GM12878 (cell line): ENCODE data around the gene MGP. TPM values are rescaled to one million over a fixed set of nuclear protein-coding genes. Genes with fewer than 3 reads are reported as not detected.

Experiments used
- ATAC-seq: fragments of 200-7000 bp; cut with Tn5 transposase; 3 replicates; pipeline ENCODE4 v1.9.1; 2020; ENCODE audit warnings: mild to moderate bottlenecking, moderate library complexity
- BruUV-seq: library from RNA; stranded (reverse); fragments of 400-500 nt; replicated peaks from 2 replicates; lab custom pipeline; 2021; lab: Mats Ljungman, UMichigan
- CTCF ChIA-PET: fragments of 300-600 bp; sonication (Branson Sonifier 250); formaldehyde crosslinking; extraction: SDS; loops from one replicate; lab custom pipeline; 2021; ENCODE audit warnings: inconsistent platforms; lab: Yijun Ruan, JAX
- POLR2A ChIA-PET: fragments of 350-600 bp; formaldehyde crosslinking; extraction: SDS; loops from one replicate; lab custom pipeline; 2021; ENCODE audit warnings: inconsistent platforms; lab: Charles Lee
- RAD21 ChIA-PET: fragments of 300-600 bp; sonication (Branson Sonifier 250); formaldehyde crosslinking; loops from one replicate; lab custom pipeline; 2023; ENCODE audit warnings: antibody characterized with exemption; ENCODE audit not compliant: unreplicated experiment; lab: Charles Lee
- SMC1A ChIA-PET: fragments of 300-600 bp; sonication (Branson Sonifier 250); formaldehyde crosslinking; loops from one replicate; lab custom pipeline; 2023; ENCODE audit not compliant: unreplicated experiment, uncharacterized antibody; lab: Charles Lee
- DNase-seq: peaks from one replicate; pipeline ENCODE4 v3.0.0-alpha.2; 2011; ENCODE audit warnings: low read depth, low spot score
- FAIRE-seq: peaks from 3 replicates; lab custom pipeline; 2011; peaks lifted over from hg19 to GRCh38; lab: Jason Lieb, UNC
- H2AFZ ChIP-seq: 2 replicates; pipeline ENCODE4 v1.6.0; 2011; ENCODE audit warnings: low read depth, low read length, control low read depth; ENCODE audit not compliant: control insufficient read depth
- H3K27ac ChIP-seq: 2 replicates; pipeline ENCODE4 v1.5.1; 2011; ENCODE audit warnings: control low read depth; ENCODE audit not compliant: control insufficient read depth, insufficient read depth
- H3K27me3 ChIP-seq, 2 experiments: replicated peaks in 1 of 2; 2 replicates each; pipeline versions ENCODE4 v1.6.0 to v1.6.1; 2011; ENCODE audit warnings: low read length in 1 of 2; ENCODE audit not compliant: control insufficient read depth in 2 of 2, insufficient read depth in 2 of 2
- H3K36me3 ChIP-seq, 2 experiments: 2 replicates each; pipeline ENCODE4 v1.5.1; 2011; ENCODE audit warnings: low read length in 1 of 2; ENCODE audit not compliant: control insufficient read depth in 2 of 2, insufficient read depth in 2 of 2
- H3K4me1 ChIP-seq: 2 replicates; pipeline ENCODE4 v1.6.1; 2011; ENCODE audit warnings: mild to moderate bottlenecking, low read length, moderate library complexity, mixed read lengths; ENCODE audit not compliant: control insufficient read depth, insufficient read depth
- H3K4me2 ChIP-seq: 2 replicates; pipeline ENCODE4 v1.6.0; 2011; ENCODE audit warnings: control low read depth; ENCODE audit not compliant: control insufficient read depth, insufficient read depth
- H3K4me3 ChIP-seq: fragments of 200-600 bp; sonication (generic); 2 replicates; pipeline ENCODE4 v1.5.1; 2016
- H3K79me2 ChIP-seq: 2 replicates; pipeline ENCODE4 v1.6.0; 2011; ENCODE audit warnings: low read length; ENCODE audit not compliant: control insufficient read depth, insufficient read depth
- H3K9ac ChIP-seq: 2 replicates; pipeline ENCODE4 v1.8.0; 2011; ENCODE audit warnings: low read length, control low read depth, mixed read lengths; ENCODE audit not compliant: control insufficient read depth, insufficient read depth
- H3K9me3 ChIP-seq: replicated peaks from 3 replicates; pipeline ENCODE4 v1.5.1; 2011; ENCODE audit warnings: mild to moderate bottlenecking, low read length; ENCODE audit not compliant: control insufficient read depth, insufficient read depth
- H4K20me1 ChIP-seq: 2 replicates; pipeline ENCODE4 v1.6.0; 2011; ENCODE audit not compliant: control insufficient read depth, insufficient read depth
- BMI1 ChIP-seq: fragments of 450-650 bp; IDR thresholded peaks from 2 replicates; pipeline ENCODE4 v1.6.1; 2016; ENCODE audit warnings: mild to moderate bottlenecking, moderate library complexity, borderline replicate concordance
- DPF2 ChIP-seq: fragments of 450-650 bp; IDR thresholded peaks from 2 replicates; pipeline ENCODE4 v1.6.1; 2017; ENCODE audit warnings: mild to moderate bottlenecking
- E4F1 ChIP-seq: fragments of 450-650 bp; IDR thresholded peaks from 2 replicates; pipeline ENCODE4 v1.6.1; 2018; ENCODE audit warnings: borderline replicate concordance, mild to moderate bottlenecking; ENCODE audit not compliant: partially characterized antibody
- EGR1 ChIP-seq, 2 experiments: IDR thresholded peaks; 1 replicate in 1 of 2; 2 replicates in 1 of 2; pipeline ENCODE4 v1.6.1; 2011 to 2012; ENCODE audit warnings: low read depth in 2 of 2, low read length in 2 of 2, borderline replicate concordance in 1 of 2, mild to moderate bottlenecking in 1 of 2, moderate library complexity in 1 of 2
- ETV6 ChIP-seq, 2 experiments: fragments of 450-650 bp in 1 of 2; IDR thresholded peaks in 1 of 2; conservative IDR thresholded peaks in 1 of 2; 2 replicates each; pipeline ENCODE4 v1.6.1; 2014; ENCODE audit warnings: antibody characterized with exemption in 1 of 2, borderline replicate concordance in 1 of 2, low read depth in 1 of 2, mild to moderate bottlenecking in 1 of 2, moderate library complexity in 1 of 2
- HDAC6 ChIP-seq: fragments of 200-600 bp; sonication (generic); IDR thresholded peaks from one replicate; pipeline ENCODE4 v1.8.0; 2017; ENCODE audit warnings: antibody characterized with exemption; ENCODE audit not compliant: unreplicated experiment
- KLF5 ChIP-seq: fragments of 450-650 bp; IDR thresholded peaks from 2 replicates; pipeline ENCODE4 v1.6.1; 2014; ENCODE audit warnings: mild to moderate bottlenecking; ENCODE audit not compliant: partially characterized antibody
- NFYA ChIP-seq: IDR thresholded peaks from 2 replicates; pipeline ENCODE4 v1.6.1; 2011; ENCODE audit warnings: low read depth, mild to moderate bottlenecking, low read length, improper control_type of control experiment, borderline replicate concordance
- NRF1 ChIP-seq: conservative IDR thresholded peaks from 2 replicates; pipeline ENCODE4 v1.6.1; 2011; ENCODE audit warnings: mild to moderate bottlenecking, low read depth, low read length, improper control_type of control experiment
- PAX5 ChIP-seq: IDR thresholded peaks from 2 replicates; pipeline ENCODE4 v1.6.1; 2011; ENCODE audit warnings: low read depth, low read length, borderline replicate concordance
- SIN3A ChIP-seq: IDR thresholded peaks from 2 replicates; pipeline ENCODE4 v1.6.1; 2012; ENCODE audit warnings: low read depth, low read length, improper control_type of control experiment
- SMARCA5 ChIP-seq: fragments of 450-650 bp; IDR thresholded peaks from 2 replicates; pipeline ENCODE4 v1.6.1; 2017; ENCODE audit warnings: mild to moderate bottlenecking
- STAT1 ChIP-seq: fragments of 450-650 bp; conservative IDR thresholded peaks from 2 replicates; pipeline ENCODE4 v1.6.1; 2014; ENCODE audit warnings: antibody characterized with exemption, mild to moderate bottlenecking
- SUPT20H ChIP-seq: IDR thresholded peaks from 2 replicates; pipeline ENCODE4 v1.6.1; 2011; ENCODE audit warnings: low read depth, mild to moderate bottlenecking, low read length, moderate library complexity, borderline replicate concordance; ENCODE audit not compliant: control insufficient read depth
- TCF3 ChIP-seq: IDR thresholded peaks from 2 replicates; pipeline ENCODE4 v1.6.1; 2012; ENCODE audit warnings: low read depth, mild to moderate bottlenecking, low read length, borderline replicate concordance; ENCODE audit not compliant: insufficient read depth
- ZNF274 ChIP-seq: IDR thresholded peaks from one replicate; pipeline ENCODE4 v1.8.0; 2011; ENCODE audit not compliant: insufficient read length, insufficient read depth
- ZNF384 ChIP-seq: IDR thresholded peaks from 2 replicates; pipeline ENCODE4 v1.6.1; 2012; ENCODE audit warnings: low read depth, mild to moderate bottlenecking, low read length, improper control_type of control experiment, borderline replicate concordance
- WGBS: methylation state at CpG from one replicate; pipeline ENCODE4 v1.1.6; 2016; ENCODE audit warnings: low lambda C conversion rate; ENCODE audit not compliant: insufficient replicate concordance, insufficient coverage; ENCODE audit errors: missing lambda C conversion rate; 5-methylcytosine and 5-hydroxymethylcytosine counted together
- in situ Hi-C: fragments of 300-500 bp; cut with MboI; formaldehyde crosslinking; loops from 9 replicates; pipeline ENCODE4 v1.14.3; 2018; ENCODE audit warnings: mixed read lengths
- intact Hi-C: fragments of 100-400 bp; cut with micrococcal nuclease; formaldehyde crosslinking; loops from one replicate; pipeline ENCODE4 v1.14.2; 2022; ENCODE audit not compliant: unreplicated experiment
- polyA plus RNA-seq, 11 experiments: library from polyadenylated mRNA; depleted of rRNA in 4 of 11; unstranded in 6 of 11; stranded (reverse) in 5 of 11; fragments of >200 nt; fragmentation: Nextera tagmentation in 4 of 11; fragmentation: Illumina TruSeq in 1 of 11; extraction: Ambion mirVana in 4 of 11; extraction: Trizol in 1 of 11; gene quantifications; 1 replicate in 1 of 11; 2 replicates in 10 of 11; pipeline versions ENCODE4 v1.2.1 to v1.2.3, GENCODE V29; 2011 to 2016; ENCODE audit warnings: inconsistent platforms in 2 of 11, missing spikeins in 2 of 11, low read depth in 1 of 11
- total RNA-seq, 4 experiments: library from RNA; depleted of rRNA in 3 of 4; stranded (reverse); fragments of >200 nt in 3 of 4; fragmentation: Illumina TruSeq in 1 of 4; extraction: Trizol in 1 of 4; gene quantifications; 2 replicates each; pipeline versions ENCODE4 v1.2.1 to v1.2.3, GENCODE V29; 2013 to 2021

Gene MGP
- total and polyA plus RNA-seq, 10 of the 15 experiments (the other 5 are each of a cell fraction or from before 2014, with no cell fraction given): 0.21 to 1.2 TPM; not detected in 8

DNA sequence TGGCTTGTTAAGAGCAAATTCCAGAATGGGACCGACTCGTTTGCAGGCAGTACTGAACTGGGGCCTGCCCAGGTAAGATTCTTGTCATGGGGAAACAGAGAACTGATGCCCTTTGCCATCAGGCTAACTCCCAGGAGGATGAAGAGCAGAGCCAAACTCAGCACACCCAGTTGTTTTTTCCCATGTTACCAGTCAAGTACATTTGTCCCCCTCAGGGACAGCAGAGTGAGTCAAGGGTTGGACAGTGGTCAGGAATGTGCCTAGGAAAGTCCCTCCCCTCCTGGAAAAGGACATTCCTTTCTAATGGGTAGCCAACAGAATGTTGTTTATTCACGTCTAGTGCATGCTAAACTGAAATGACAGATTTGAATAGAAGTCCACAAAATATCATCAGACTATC is 43.9 kb downstream of the MGP start:
- H4K20me1 ChIP-seq: no peaks in the 10 kb centered on the region
- no peak for TF ChIP-seq E4F1
- no peak for TF ChIP-seq SMARCA5
- no peak for TF ChIP-seq ZNF384
- no peak for TF ChIP-seq ETV6 (conservative IDR thresholded peaks at IDR 0.05 in 1 of 2, IDR thresholded peaks at IDR 0.05 in 1 of 2; ENCODE audit: borderline replicate concordance in 1 of 2, low read depth in 1 of 2)
- no peak for TF ChIP-seq ZNF274
- no peak for TF ChIP-seq BMI1
- TF ChIP-seq EGR1 (IDR thresholded peaks at IDR 0.05; ENCODE audit: borderline replicate concordance in 1 of 2, low read depth in 2 of 2, low read length in 2 of 2): no peak
- no peak for TF ChIP-seq DPF2
- TF ChIP-seq STAT1: no peak
- TF ChIP-seq SIN3A: no peak
- TF ChIP-seq NRF1: no peak
- no peak for TF ChIP-seq NFYA
- TF ChIP-seq TCF3: no peak
- no peak for TF ChIP-seq PAX5
- no peak for TF ChIP-seq SUPT20H
- TF ChIP-seq HDAC6: no peak
- TF ChIP-seq KLF5: no peak
- ATAC-seq (no peak), FAIRE-seq (no peak), DNase-seq (no peak)
- WGBS: 9% methylated on average over 3 of the region's 3 CpGs
- H3K27ac ChIP-seq: no peak overlapping the region
- BruUV-seq: no TSS peak
- no peaks in the 10 kb centered on the region for H3K79me2 ChIP-seq
- no peaks in the 10 kb centered on the region for H3K36me3 ChIP-seq
- H3K4me3 ChIP-seq: no peak overlapping the region
- RAD21 ChIA-PET: interaction anchor here (0.6 to 1.9 kb wide), 2 partner anchors 11 to 153 kb away, joined by 3 to 5 read pairs; no protein-coding TSS in a partner anchor
- POLR2A ChIA-PET: no interaction called here
- no peak overlapping the region for H2AFZ ChIP-seq
- SMC1A ChIA-PET: interaction anchor here (15.6 kb wide), 1 partner anchor 155 kb away, joined by 242 read pairs; no protein-coding TSS in a partner anchor
- in situ Hi-C loops (no loop called here), intact Hi-C loops (loop anchor here (5.0 kb wide), 1 partner anchor 381 kb away; the partner anchor contains the start of gene RERG)
- H3K27me3 ChIP-seq: no peaks in the 10 kb centered on the region; a peak in 1 of 4 replicates
- CTCF ChIA-PET: no interaction called here
- no peaks in the 10 kb centered on the region for H3K9me3 ChIP-seq
- no peak overlapping the region for H3K4me2 ChIP-seq
- H3K4me1 ChIP-seq: no peaks in the 10 kb centered on the region
- H3K9ac ChIP-seq: no peak overlapping the region
